HG03196 (cell line): ENCODE results near the gene ARMC10.
"Not testable (repeated sequence)": the region's sequence is repeated elsewhere in the genome, so short reads cannot be mapped to it uniquely, and the experiment has no call there.

Experiments used
- ATAC-seq: cut with Tn5 transposase; IDR thresholded peaks from one replicate; pipeline ENCODE4 v1.9.1; 2021; ENCODE audit not compliant: unreplicated experiment

The ARMC10 gene

DNA sequence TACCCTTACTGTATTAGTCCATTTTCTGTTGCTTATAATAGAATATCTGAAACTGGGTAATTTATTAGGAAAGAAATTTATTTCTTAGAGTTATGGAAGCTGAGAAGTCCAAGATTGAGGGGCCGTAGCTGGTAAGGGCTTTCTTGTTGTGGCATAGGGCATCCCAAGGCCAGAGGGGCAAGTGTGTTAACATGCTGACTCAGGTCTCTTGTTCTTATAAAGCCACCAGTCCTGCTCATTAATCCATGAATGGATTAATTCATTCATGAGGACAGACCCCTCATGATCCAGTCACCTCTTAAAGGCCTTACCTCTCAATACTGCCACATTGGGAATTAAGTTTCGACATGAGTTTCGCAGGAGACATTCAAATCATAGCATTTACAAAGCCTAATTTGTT is 2.4 kb downstream of the ARMC10 start:
- no peak for ATAC-seq

DNA sequence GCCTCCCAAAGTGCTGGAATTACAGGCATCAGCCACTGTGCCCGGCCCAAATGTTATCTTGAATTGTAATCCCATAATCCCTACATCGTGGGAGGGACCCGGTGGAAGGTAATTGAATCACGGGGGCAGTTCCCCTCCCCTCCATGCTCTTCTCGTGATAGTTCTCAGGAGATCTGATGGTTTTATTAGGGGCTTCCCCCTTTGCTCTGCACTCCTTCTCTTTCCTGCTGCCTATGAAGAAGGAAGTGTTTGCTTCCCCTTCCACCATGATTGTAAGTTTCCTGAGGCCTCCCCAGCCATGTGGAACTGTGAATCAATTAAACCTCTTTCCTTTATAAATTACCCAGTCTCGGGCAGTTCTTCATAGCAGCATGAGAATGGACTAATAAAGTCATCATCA is 3.3 kb downstream of the ARMC10 start:
- ATAC-seq: not testable (repeated sequence)

DNA sequence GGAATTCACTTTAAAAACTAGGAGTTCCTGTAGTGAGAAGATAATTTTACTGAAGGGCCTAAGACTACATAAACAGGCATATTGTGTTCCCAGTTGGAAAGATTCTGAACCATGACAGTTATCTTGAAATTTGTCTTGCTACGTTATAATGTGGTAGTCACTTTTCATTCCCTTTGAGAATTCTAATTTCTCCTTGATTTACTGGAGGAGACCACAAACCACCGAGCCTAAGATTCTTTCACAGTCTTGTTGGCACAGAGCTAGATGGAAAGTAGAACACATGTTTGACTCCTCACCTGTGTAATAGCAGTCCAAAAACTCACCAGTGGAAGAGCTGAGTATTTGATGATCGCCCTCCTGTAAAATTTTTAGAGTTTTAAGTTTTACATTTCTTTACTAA is 4.9 kb downstream of the ARMC10 start:
- ATAC-seq: no peak

DNA sequence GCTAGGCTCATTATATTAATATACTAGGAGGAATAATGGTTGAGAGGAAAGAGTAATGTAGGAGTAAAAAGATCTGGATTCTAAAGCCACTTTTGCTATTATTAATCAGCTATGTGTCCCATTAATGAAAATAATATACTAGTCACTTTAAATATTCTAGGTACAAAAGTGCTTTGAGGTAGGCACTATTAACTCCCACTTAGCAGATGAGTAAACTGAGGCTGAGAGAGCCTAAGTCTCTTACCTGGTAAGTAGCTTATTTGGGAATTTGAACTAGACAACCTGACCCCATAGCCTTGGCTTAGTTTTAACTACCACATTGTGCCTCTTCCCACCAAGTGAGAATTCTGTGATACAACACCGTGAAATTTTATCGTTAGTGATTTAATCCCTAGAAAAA is 6.0 kb downstream of the ARMC10 start:
- ATAC-seq: no peak

DNA sequence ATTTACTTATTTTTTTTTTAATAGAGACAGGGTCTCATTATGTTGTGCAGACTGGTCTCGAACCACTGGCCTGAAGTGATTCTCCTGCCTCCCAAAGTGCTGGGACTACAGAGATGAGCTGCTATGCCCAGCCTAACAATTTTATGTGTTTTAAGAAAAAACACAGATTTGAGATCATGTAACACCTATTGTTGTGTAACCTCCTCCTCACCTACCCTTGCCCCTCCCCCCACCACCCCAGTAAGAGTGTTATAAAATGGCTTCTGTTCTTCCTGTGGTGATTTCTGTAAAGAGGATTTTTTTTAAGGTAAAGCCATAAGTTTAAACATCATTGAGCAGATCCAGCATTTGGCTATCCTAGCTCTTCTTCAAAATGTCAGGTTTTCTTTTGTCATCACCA is 7.6 kb downstream of the ARMC10 start:
- no peak for ATAC-seq

DNA sequence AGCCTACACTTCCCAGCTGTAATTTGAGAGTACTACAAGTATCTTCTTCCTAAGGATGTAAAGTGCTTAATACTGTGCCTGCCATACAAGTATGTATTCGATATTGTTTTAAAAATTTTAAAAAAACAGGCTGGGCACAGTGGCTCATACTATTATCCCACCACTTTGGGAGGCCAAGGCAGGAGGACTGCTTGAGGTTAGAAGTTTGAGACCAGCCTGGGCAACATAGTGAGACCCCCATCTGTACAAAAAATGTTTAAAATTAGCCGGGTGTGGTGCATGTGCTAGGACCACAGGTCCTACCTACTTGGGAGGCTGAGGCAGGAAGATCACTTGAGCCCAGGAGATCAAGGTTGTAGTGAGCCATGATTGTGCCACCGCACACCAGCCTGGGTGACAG is 8.3 kb downstream of the ARMC10 start:
- no peak for ATAC-seq

DNA sequence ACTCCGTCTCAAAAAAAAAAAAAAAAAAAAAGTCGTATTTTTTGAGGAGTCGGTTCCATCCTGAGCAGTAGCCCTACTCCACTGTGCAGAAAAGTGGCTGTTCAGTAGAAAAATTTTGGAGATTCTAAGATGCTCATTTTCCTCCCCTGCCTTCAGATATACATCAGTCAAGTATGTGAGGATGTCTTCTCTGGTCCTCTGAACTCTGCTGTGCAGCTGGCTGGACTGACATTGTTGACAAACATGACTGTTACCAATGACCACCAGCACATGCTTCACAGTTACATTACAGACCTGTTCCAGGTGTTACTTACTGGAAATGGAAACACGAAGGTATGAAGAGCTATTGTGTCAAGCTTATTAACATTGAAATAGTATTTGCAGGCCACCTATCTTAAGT is 17.4 kb downstream of the ARMC10 start:
- ATAC-seq: not testable (repeated sequence)

DNA sequence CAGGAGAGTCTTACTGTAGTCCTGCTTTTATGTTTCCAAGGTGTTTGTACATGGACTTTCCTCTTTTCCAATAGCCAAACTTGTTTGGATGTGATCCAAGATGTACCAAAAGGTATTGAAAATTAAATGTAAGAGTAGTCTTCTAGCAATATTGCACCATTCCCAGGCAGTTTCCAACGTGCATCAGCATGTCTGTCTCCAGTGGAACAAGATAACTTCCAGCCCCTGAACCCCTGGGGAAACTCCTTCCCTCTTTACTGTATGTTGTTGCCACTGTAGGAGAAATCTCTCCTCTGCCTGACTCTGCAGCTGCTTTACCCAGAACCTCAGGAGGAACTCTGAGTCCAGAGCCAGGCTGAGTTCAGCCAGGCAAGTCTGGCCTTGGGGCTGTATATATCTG is 18.5 kb downstream of the ARMC10 start:
- ATAC-seq: no peak

DNA sequence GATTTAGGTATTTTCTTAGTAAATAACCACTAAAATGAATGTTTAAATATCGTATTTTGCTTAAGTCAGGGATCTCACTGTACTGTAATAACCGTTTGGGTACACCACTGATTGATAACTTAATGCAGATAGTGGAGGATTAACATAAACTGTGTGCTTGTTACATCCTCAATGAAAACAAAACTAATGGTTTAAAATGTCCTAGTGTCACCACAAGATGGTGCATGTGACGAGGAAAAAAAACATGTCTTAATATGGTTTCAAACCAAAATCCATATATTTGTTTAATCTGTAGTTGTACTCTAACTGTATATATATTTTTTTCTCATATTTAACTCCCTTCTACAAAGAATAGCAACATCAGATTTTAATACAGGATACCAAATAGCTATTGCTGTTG is 19.2 kb downstream of the ARMC10 start:
- ATAC-seq: no peak

DNA sequence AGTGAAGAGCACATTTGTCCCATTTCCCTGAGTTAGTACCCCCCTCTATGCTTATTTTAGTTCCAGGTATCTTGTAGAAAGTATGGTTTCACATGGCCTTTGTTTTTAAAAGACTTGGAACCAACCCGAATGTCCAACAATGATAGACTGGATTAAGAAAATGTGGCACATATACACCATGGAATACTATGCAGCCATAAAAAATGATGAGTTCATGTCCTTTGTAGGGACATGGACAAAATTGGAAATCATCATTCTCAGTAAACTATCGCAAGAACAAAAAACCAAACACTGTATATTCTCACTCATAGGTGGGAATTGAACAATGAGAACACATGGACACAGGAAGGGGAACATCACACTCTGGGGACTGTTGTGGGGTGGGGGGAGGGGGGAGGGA is 20.6 kb downstream of the ARMC10 start:
- not testable (repeated sequence) for ATAC-seq

DNA sequence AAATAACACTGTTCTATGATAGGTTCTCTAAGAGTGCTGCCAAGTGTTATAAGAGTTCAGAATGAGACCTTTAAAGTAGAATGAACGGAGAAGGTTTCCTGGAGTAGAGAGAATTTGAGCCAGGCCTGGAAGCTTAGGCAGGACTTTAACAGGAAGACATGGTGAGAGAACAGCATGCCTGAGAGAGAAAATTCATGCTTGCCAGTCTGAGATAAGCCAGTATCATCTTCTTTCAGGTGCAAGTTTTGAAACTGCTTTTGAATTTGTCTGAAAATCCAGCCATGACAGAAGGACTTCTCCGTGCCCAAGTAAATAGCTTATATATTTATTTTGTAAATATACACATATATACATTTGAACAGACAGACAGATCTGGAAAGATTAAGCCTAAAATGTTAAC is 22.1 kb downstream of the ARMC10 start:
- no peak for ATAC-seq

DNA sequence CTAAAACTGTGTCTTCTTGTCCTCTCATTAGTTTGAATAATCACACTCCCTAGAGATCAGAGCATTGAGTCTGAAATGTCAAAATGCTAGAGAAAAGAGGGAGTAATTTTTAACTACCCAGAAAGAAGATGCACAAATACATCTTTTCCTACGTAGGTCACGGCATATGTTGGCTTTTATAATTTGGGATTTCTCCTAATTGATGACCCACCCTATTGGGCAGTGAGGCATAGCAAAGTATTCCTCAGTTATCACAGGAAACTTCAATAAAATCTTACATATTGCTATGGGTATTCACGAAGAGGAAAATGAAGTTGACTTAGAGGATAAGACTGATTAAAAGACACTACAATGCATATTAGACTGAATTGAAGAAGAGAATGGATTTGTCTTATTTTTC is 25.4 kb downstream of the ARMC10 start:
- no peak for ATAC-seq

DNA sequence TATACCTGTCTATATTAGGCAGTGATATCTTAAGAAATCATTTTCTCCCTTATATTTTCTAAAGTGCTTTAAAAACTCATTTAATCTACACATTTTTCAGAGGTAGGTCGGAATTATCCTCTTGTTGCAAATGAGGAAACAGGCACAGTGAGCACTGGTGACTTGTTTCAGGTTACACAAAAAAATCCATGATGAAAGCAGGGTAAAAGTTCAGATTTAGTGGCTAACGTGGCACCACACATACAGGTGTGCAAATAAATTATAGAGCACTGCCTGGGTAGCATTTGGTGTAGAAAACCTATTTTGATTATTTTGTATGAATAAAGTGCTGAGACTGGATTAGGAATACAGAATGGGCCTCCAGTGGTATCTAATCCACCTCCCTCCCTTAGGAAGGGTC is 26.6 kb downstream of the ARMC10 start:
- ATAC-seq: no peak

DNA sequence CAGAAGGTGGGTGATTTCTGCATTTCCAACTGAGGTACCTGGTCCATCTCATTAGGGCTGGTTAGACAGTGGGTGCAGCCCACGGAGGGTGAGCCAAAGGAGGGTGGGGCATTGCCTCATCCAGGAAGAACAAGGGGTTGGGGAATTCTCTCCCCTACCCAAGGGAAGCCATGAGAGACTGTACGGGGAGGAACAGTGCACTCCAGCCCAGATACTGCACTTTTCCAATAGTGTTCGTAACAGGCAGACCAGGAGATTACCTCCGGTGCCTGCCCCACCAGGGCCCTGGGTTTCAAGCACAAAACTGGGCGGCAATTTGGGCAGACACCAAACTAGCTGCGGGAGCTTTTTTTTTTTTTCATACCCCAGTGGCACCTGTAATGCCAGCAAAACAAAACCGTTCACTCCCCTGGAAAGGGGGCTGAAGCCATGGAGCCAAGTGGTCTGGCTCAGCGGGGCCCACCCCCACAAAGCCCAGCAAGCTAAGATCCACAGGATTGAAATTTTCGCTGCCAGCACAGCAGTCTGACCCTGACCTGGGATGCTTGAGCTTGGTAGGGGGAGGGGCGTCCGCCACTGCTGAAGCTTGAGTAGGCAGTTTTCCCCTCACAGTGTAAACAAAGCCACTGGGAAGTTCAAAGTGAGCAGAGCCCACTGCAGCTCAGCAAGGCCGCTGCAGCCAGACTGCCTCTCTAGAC is 31.2 kb downstream of the ARMC10 start:
- no peak for ATAC-seq

DNA sequence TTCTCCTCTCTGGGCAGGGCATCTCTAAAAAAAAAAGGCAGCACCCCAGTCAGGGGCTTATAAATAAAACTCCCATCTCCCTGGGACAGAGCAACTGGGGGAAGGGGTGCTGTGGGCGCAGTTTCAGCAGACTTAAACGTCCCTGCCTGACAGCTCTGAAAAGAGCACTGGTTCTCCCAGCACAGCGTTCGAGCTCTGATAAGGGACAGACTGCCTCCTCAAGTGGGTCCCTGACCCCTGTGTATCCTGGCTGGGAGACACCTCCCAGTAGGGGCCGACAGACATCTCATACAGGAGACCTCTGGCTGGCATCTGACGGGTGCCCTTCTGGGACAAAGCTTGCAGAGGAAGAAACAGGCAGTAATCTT is 31.7 kb downstream of the ARMC10 start:
- ATAC-seq: not testable (repeated sequence)

DNA sequence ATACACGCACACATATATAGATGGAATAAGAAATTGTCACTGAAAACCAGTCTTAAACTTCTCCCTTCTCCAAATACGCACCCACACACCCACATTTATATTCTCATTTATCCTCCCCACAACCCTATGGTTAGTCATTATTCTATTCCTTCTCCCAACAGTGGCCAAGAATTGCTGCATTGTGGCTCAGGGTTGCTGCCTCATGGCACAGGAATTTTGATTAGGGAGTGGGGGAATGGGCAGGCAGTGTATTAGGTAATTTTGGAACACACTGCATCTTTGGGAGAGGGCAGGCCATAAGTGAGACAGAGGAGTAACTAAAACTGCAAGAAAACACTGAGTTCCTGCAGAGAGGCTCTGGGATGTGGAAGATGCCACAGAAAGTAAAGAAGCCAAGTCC is 38.2 kb downstream of the ARMC10 start:
- no peak for ATAC-seq

DNA sequence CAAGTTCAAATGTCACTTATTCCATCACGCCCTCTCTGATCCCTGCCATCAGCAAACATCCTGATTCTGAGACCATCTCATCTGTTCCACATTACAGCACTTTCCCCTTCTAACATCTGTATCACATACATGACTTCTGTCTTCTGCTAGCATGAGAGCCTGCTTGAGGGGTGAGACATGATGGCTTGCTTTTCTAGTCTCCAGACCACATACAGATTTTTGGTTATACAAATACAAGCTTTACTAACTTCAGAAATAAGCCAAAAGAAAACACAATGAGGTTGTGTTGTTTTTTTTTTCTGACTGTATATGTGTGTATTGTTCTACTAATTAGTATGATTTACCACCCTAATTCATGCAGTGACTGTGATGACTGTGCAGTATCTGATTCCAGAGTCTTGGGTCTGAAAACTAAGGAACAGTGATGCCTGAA is 39.7 kb downstream of the ARMC10 start:
- no peak for ATAC-seq

DNA sequence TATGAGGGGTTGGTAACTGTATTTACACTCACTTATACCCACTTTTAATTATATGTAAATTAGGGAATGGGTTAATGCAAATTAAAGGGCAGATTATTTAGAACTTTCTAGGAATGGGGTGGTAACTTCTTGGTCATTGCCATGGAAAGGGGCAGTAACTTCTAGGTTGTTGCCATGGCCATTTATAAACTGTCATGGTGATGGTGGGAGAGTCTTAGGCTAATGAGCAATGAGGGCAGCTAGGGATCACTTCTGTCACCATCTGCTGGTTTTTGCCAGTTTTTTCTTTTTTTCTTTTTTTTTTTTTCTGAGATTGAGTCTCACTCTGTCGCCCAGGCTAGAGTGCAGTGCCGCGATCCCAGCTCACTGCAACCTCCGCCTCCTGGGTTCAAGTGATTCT is 40.8 kb downstream of the ARMC10 start:
- no peak for ATAC-seq

DNA sequence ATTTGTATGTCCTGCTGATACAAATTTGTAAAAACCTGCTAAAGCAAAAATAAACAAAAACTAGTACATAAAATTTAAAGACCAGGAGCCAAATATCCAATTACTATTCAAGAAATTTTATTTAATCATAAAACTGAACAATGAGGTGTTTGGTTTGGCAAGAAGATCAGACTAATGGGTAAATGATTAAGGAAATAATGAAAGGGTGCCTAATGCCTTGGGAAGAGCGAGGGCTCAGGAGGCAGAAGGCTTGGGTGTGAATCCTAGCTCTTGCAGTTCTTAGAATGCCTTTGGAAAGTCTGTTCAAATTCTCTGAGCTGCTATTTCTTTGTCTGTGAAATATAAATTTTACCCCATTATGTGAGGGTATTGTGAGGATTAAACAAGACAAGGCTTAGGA is 41.6 kb downstream of the ARMC10 start:
- ATAC-seq: no peak

DNA sequence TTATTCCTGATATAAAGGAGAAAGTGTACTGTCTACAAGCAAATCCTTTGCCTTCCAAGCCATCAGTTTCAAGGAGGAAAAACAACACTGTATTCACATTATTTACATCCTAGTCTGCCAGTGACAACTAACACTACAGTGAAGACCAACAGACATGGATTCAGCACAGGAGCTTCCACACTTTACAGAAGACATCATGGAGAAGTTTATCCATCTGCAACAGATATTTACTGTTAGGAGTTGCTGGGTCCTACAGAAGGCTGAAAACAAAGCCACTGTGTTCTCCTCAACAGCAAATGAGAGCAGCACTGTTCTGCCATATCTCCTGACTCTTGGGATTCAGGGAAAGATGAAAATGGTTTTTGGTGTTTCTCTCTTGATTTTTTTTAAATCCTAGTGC is 42.1 kb downstream of the ARMC10 start:
- no peak for ATAC-seq

DNA sequence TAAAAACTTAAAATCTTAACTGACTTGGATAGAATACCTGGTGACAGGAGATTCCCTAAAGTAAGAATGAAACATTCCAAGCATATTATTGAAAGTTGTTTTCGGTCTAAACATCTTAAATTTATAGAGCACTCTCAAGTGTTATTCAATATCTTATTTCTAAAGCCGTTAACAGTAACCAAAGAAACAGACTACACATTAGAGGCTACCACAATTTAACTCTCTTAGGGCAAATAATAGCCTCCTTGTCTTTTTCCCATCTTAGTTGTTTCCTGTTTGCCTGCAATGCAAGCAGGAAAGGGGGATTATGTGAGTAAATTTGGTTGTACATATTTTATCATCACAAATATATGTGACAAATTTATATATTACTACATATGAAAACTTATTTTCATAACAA is 42.5 kb downstream of the ARMC10 start:
- ATAC-seq: no peak

DNA sequence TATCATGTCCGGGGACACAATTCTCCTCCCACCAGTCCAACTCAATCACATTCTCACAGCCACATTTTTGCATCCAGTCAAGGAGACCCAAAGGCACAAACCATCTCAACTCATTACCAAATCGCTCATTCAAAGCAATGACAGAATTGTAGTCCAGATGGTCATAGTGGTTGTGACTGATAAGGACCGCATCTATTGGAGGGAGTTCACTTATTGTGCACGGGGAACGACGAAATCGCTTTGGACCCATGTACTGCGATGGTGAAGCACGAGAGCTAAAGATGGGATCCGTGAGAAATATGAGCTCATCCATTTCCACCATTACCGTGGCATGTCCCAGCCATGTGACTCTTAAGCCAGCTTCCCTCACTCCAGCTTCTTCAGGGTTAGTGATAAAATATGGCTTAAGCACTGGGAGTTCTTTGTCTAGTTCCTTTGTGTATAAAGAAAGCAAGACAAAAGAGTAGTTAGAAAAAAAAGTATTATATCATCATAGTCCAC is 44.9 kb downstream of the ARMC10 start:
- ATAC-seq: no peak

DNA sequence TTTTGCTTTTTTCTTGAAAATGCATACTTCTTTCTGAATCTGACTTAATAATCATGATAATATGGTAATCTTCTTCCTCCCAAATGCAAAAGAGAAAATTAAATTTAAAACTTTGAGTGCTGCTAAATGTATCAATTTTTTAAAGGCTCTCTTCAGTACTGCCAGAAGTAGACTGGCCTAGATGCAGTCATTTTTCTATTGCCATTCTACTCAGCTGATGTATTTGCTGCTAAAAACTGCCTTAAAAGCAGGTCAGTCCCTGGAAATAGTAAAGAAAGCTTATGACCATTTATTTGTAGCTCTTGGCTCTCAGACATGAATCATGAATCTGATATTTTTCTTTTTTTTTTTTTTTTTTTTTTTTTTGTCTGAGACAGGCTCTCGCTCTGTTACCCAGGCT is 45.4 kb downstream of the ARMC10 start:
- ATAC-seq: no peak
